ENCODE results near the gene TMEM86B. TPM values are rescaled to one million over a fixed set of nuclear protein-coding genes. Genes with fewer than 3 reads are reported as not detected.

Gene TMEM86B
- total RNA-seq: 0.72 and 1.1 TPM in 2 replicates

GRCh38 chr19:55228403-55229031, at the start of gene TMEM86B:
Gene TMEM86B (minus strand): TSS chr19:55228763. CDS start chr19:55228741, 22 bp downstream.

GRCh38 chr19:55258828-55259539, 30.4 kb upstream of the TMEM86B start, which contains the start of gene PPP6R1:
Gene PPP6R1 (minus strand): TSS chr19:55259017. CDS start chr19:55247103, 11,914 bp downstream.

GRCh38 chr19:55208880-55209692, 19.5 kb downstream of the TMEM86B start, which contains the start of gene PTPRH:
Gene PTPRH (minus strand): TSS chr19:55209501. CDS start chr19:55209433, 68 bp downstream.

GRCh38 chr19:55179606-55180484, 48.7 kb downstream of the TMEM86B start, which contains the start of gene SYT5:
Gene SYT5 (minus strand): TSS chr19:55180289. CDS start chr19:55179041, 1,248 bp downstream.

Other genes starting within 250 kb of the TMEM86B start
- not detected in 2 replicates for gene GP6, start 190.5 kb downstream of the TMEM86B start, total RNA-seq
- gene RDH13, start 165.6 kb downstream of the TMEM86B start, total RNA-seq: 8.8 and 12.7 TPM in 2 replicates
- gene EPS8L1, start 152.9 kb downstream of the TMEM86B start, total RNA-seq: 3.3 and 9.4 TPM in 2 replicates
- 33.6 and 40.1 TPM in 2 replicates for gene PPP1R12C, start 111.1 kb downstream of the TMEM86B start, total RNA-seq
- gene TNNT1, start 79.6 kb downstream of the TMEM86B start, total RNA-seq: 2.2 and 2.4 TPM in 2 replicates
- not detected in 2 replicates for gene TNNI3, start 71.0 kb downstream of the TMEM86B start, total RNA-seq
- gene DNAAF3, start 62.1 kb downstream of the TMEM86B start, total RNA-seq: 0.27 and 0.47 TPM in 2 replicates
- gene SYT5, start 48.5 kb downstream of the TMEM86B start, total RNA-seq: not detected in 2 replicates
- 0.63 and 1.3 TPM in 2 replicates for gene PTPRH, start 19.3 kb downstream of the TMEM86B start, total RNA-seq
- 28.2 and 32.9 TPM in 2 replicates for gene PPP6R1, start 30.3 kb upstream of the TMEM86B start, total RNA-seq
- gene HSPBP1, start 51.3 kb upstream of the TMEM86B start, total RNA-seq: 23.2 and 27.4 TPM in 2 replicates
- 0.36 and 2.0 TPM in 2 replicates for gene BRSK1, start 55.2 kb upstream of the TMEM86B start, total RNA-seq
- gene TMEM150B, start 96.6 kb upstream of the TMEM86B start, total RNA-seq: not detected in 2 replicates
- gene KMT5C, start 111.1 kb upstream of the TMEM86B start, total RNA-seq: 2.9 and 4.7 TPM in 2 replicates
- not detected in 2 replicates for gene COX6B2, start 126.0 kb upstream of the TMEM86B start, total RNA-seq
- gene GARIN5B, start 134.5 kb upstream of the TMEM86B start, total RNA-seq: not detected in 2 replicates
- 0.09 and 0.54 TPM in 2 replicates for gene IL11, start 141.7 kb upstream of the TMEM86B start, total RNA-seq
- not detected in 2 replicates for gene TMEM190, start 148.1 kb upstream of the TMEM86B start, total RNA-seq
- gene TMEM238, start 155.5 kb upstream of the TMEM86B start, total RNA-seq: 0.36 TPM in 1 of 2 replicates, not detected in the other
- gene RPL28, start 157.2 kb upstream of the TMEM86B start, total RNA-seq: 205 and 252 TPM in 2 replicates
- gene UBE2S, start 179.0 kb upstream of the TMEM86B start, total RNA-seq: 69.6 and 98.9 TPM in 2 replicates
- gene SHISA7, start 214.5 kb upstream of the TMEM86B start, total RNA-seq: not detected in 2 replicates
- 44.0 and 69.7 TPM in 2 replicates for gene ISOC2, start 232.9 kb upstream of the TMEM86B start, total RNA-seq
- gene C19orf85, start 236.0 kb upstream of the TMEM86B start, total RNA-seq: not detected in 2 replicates
- gene ZNF628, start 247.9 kb upstream of the TMEM86B start, total RNA-seq: 0.99 and 1.1 TPM in 2 replicates